ENCODE results near the gene HCFC1R1.
A peak's percentile ranks its signal among the peaks of the same experiment; 100 is the strongest.

Gene HCFC1R1

GRCh38 chr16:3045758-3046640 is 22.3 kb upstream of the HCFC1R1 start, which contains the start of gene MMP25:
MMP25 (plus strand) TSS chr16:3046561; CDS start chr16:3046918, 357 bp downstream.
- Histone ChIP-seq H3K4me2 (ENCODE audit: low read length) (peak within 1 kb of the TSS; percentile 66), H3K4me3 (ENCODE audit: low read depth, low read length) (peak within 1 kb of the TSS; percentile 42), H3K4me1 (peaks cover 3% of the 10 kb centered on the region), H3K79me2 (no peaks in the 10 kb centered on the region), H2AFZ (peak within 1 kb of the TSS; percentile 60), H3K27me3 (ENCODE audit: control insufficient read depth, insufficient read depth, low read length) (peaks cover 9% of the 10 kb centered on the region), H3K36me3 (ENCODE audit: control insufficient read depth, insufficient read depth, low read length) (no peaks in the 10 kb centered on the region), H3K27ac (no peak within 1 kb of the TSS), H3K9me3 (ENCODE audit: control insufficient read depth, low read length) (no peaks in the 10 kb centered on the region), H3K9ac (no peak within 1 kb of the TSS)
- TF ChIP-seq CTCF (IDR thresholded peaks at IDR 0.05) = no peak

GRCh38 chr16:3044708-3045107 is 21.0 kb upstream of the HCFC1R1 start:
- Histone ChIP-seq H3K36me3 (ENCODE audit: control insufficient read depth, insufficient read depth, low read length) (no peaks in the 10 kb centered on the region), H3K27me3 (ENCODE audit: control insufficient read depth, insufficient read depth, low read length) (peaks cover 9% of the 10 kb centered on the region), H3K79me2 (no peaks in the 10 kb centered on the region), H3K4me3 (ENCODE audit: low read depth, low read length) (no peak overlapping the region), H3K9ac (no peak overlapping the region), H3K4me2 (ENCODE audit: low read length) (no peak overlapping the region), H2AFZ (no peak overlapping the region), H3K27ac (no peak overlapping the region), H3K4me1 (peaks cover 3% of the 10 kb centered on the region), H3K9me3 (ENCODE audit: control insufficient read depth, low read length) (no peaks in the 10 kb centered on the region)
- TF ChIP-seq CTCF (IDR thresholded peaks at IDR 0.05) = no peak

- Histone ChIP-seq H3K79me2 (no peaks in the 10 kb centered on the region), H3K27ac (no peak overlapping the region), H3K27me3 (ENCODE audit: control insufficient read depth, insufficient read depth, low read length) (peaks cover 9% of the 10 kb centered on the region), H3K4me3 (ENCODE audit: low read depth, low read length) (no peak overlapping the region), H3K9ac (no peak overlapping the region), H2AFZ (no peak overlapping the region), H3K4me2 (ENCODE audit: low read length) (no peak overlapping the region), H3K36me3 (ENCODE audit: control insufficient read depth, insufficient read depth, low read length) (no peaks in the 10 kb centered on the region), H3K9me3 (ENCODE audit: control insufficient read depth, low read length) (no peaks in the 10 kb centered on the region), H3K4me1 (peaks cover 3% of the 10 kb centered on the region)
- TF ChIP-seq CTCF (IDR thresholded peaks at IDR 0.05) = no peak
Measured at GRCh38 chr16:3042376-3042775, 18.6 kb upstream of the HCFC1R1 start.

GRCh38 chr16:3038896-3039295 is 15.2 kb upstream of the HCFC1R1 start:
- no peak overlapping the region for H3K27ac ChIP-seq
- H3K27me3 ChIP-seq (ENCODE audit: control insufficient read depth, insufficient read depth, low read length) = no peaks in the 10 kb centered on the region
- no peak overlapping the region for H3K4me3 ChIP-seq (ENCODE audit: low read depth, low read length)
- H3K9ac ChIP-seq = no peak overlapping the region
- H3K4me1 ChIP-seq = no peaks in the 10 kb centered on the region
- no peaks in the 10 kb centered on the region for H3K79me2 ChIP-seq
- H3K9me3 ChIP-seq (ENCODE audit: control insufficient read depth, low read length) = no peaks in the 10 kb centered on the region
- TF ChIP-seq CTCF (IDR thresholded peaks at IDR 0.05) = no peak
- H3K4me2 ChIP-seq (ENCODE audit: low read length) = no peak overlapping the region
- H3K36me3 ChIP-seq (ENCODE audit: control insufficient read depth, insufficient read depth, low read length) = no peaks in the 10 kb centered on the region
- H2AFZ ChIP-seq = no peak overlapping the region

- H3K4me2 ChIP-seq (ENCODE audit: low read length) = no peak overlapping the region
- no peaks in the 10 kb centered on the region for H3K4me1 ChIP-seq
- H3K4me3 ChIP-seq (ENCODE audit: low read depth, low read length) = no peak overlapping the region
- no peak overlapping the region for H3K9ac ChIP-seq
- H2AFZ ChIP-seq = no peak overlapping the region
- no peaks in the 10 kb centered on the region for H3K9me3 ChIP-seq (ENCODE audit: control insufficient read depth, low read length)
- H3K27ac ChIP-seq = no peak overlapping the region
- H3K36me3 ChIP-seq (ENCODE audit: control insufficient read depth, insufficient read depth, low read length) = no peaks in the 10 kb centered on the region
- no peak for TF ChIP-seq CTCF (IDR thresholded peaks at IDR 0.05)
- H3K27me3 ChIP-seq (ENCODE audit: control insufficient read depth, insufficient read depth, low read length) = no peaks in the 10 kb centered on the region
- H3K79me2 ChIP-seq = no peaks in the 10 kb centered on the region
Measured at GRCh38 chr16:3038256-3038655, 14.5 kb upstream of the HCFC1R1 start.
